Islet precursor cell (in vitro differentiated cells): ENCODE data around the gene C1QTNF9.
"Not testable (repeated sequence)": the region's sequence is repeated elsewhere in the genome, so short reads cannot be mapped to it uniquely, and the experiment has no call there.

Source experiments
- DNase-seq: peaks from one replicate; pipeline ENCODE4 v3.0.0-alpha.2; 2018

Gene C1QTNF9

GRCh38 chr13:24365191-24365590, 55.8 kb downstream of the C1QTNF9 start:
- no peak for DNase-seq

GRCh38 chr13:24366315-24366714, 56.9 kb downstream of the C1QTNF9 start:
- not testable (repeated sequence) for DNase-seq

- not testable (repeated sequence) for DNase-seq
Observed at GRCh38 chr13:24371273-24371672, 61.9 kb downstream of the C1QTNF9 start.
